Measurements from ENCODE around the gene TNFRSF1B.

DNA sequence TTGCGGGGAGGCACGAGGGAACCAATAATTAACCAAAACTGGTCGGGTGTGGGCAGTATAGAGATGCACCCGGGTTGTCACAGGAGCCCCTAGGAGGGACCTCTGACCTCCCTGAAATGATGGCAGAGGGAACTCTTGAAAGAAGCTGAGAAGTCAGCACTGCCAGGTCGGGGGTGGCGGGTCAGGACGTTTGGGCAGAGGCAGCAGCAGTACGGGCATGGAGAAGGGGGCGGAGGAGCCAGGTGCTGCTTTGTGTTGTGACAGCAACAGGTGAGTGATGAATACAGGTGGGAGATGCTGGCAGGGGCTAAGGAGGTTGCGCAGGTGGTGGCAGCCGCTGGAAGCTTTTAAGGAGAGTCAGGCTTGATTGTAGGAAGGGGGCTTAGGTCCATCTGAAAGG, 11.7 kb downstream of the TNFRSF1B start:
- TF ChIP-seq CTCF (optimal IDR thresholded peaks at IDR 0.05 in 1 of 3, IDR thresholded peaks at IDR 0.05 in 1 of 3, conservative IDR thresholded peaks at IDR 0.05 in 1 of 3; ENCODE audit: extremely low read depth in 1 of 3, insufficient read depth in 2 of 3, low read length in 3 of 3) (no peak), EZH2 (IDR thresholded peaks at IDR 0.05; ENCODE audit: low read length) (no peak)

Measured in keratinocyte (primary cell).